GM18505 (cell line): ENCODE results near the gene MAP3K8.
"Not testable (repeated sequence)": the region's sequence is repeated elsewhere in the genome, so short reads cannot be mapped to it uniquely, and the experiment has no call there.

ENCODE experiments used
- ATAC-seq: cut with Tn5 transposase; IDR thresholded peaks from one replicate; pipeline ENCODE4 v1.9.1; 2021; ENCODE audit not compliant: unreplicated experiment
- POLR2A ChIP-seq: IDR thresholded peaks from 4 replicates; pipeline ENCODE4 v1.6.1; 2011; ENCODE audit warnings: borderline replicate concordance; ENCODE audit not compliant: insufficient read depth, insufficient read length; ENCODE audit errors: extremely low read depth

MAP3K8 gene

DNA sequence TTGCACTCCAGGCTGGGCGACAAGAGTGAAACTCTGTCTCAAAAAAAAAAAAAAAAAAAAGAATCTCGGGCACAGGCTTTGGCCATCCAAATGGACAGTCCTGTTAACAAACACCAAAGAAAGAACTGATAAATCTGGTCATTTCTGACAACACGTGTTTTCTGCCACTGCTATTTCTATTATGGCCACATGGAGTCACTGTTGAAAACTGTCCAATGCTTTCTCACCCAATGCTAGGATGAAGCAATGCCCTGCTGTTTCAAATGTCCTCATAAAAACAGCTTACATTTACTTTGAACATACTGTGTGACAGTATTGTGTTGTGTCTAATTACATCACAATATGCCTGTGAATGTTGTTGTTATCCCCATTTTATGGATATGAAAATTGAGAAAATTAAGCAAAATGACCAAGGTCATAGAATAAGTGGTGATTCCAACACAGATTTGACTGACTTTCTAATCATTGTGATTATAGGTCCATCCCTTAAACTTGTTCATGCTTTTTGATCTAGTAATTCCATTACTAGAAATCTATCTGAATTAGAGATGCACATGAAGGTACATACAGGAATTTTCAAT is 19.9 kb upstream of the MAP3K8 start:
- ATAC-seq: no peak

DNA sequence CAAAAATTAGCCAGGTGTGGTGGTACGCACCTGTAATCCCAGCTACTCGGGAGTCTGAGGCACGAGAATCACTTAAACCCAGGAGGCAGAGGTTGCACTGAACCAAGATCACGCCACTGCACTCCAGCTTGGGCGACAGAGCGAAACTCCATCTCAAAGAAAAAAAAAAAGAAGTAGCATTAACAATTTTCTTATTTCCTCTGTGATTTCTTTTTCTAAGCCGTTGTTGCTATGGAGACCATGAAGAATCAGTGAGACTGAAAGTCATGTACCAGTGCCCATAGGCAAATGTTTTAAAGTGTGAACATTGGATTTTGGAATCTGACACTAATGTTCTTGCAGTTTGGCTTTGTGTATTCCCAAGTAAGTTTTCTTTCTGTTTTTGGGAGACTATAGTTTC is 18.4 kb upstream of the MAP3K8 start:
- TF ChIP-seq POLR2A: no peak
- no peak for ATAC-seq

More for the DNA sequence above, 19.9 kb upstream of the MAP3K8 start:
- no peak for TF ChIP-seq POLR2A

DNA sequence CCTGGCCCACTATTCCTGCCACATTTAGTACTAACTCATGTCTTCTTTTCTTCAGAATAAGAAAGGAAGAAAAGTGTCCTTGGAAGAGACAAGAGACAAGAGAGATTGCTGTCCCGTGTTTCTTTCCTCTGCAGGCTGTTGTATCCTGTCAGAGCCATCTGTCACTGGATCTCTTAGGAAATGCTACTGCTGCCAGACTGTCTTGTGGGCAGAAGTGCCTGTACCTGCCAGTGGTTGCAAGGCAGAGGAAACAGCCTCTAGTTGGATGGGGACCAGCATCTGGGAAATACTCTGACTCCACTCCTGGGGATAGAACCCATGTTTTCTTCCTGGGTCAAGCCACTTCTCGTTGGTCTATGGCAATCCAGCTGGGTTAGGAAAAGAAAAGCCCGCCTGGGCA is 16.7 kb upstream of the MAP3K8 start:
- no peak for ATAC-seq
- TF ChIP-seq POLR2A: no peak

DNA sequence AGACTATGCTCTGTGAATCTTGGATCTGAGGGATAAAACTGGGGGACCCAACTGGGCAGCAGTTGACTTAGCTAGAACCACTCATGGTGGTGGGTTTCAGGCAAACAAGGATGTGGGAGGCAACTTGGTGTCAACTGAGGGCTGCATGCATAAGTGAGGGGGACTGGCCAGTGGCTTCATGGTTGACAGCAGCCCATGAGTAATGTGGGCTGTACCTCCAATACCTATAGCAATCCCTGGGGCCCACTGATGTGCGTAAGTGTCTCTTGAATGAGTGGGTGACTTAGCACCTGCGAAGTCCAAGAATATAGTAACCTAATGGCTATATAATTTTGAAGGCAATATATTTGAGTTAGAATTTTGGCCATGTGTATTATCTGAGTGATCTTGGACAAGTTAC is 13.7 kb upstream of the MAP3K8 start:
- ATAC-seq: peak; percentile 47
- peak; percentile 38 for TF ChIP-seq POLR2A

DNA sequence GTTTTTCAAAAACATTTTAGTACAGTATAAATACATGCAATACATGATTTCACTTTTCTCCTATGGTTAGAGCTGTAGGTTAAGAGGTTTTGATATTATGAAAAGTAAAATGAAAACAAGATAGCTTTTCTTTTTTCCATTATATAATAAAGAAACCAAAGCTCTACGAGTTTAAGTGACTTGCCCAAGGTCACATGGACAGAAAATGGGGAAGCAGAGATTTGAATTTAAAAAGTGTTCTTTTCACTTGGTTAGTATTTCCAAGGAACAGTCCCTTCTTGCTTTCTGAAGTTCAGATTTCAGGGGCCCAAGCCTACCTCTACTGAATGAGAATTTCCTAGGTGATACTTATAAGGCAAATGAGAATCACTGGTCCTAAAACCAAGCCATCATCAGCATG is 13.2 kb upstream of the MAP3K8 start:
- no peak for TF ChIP-seq POLR2A
- ATAC-seq: no peak

DNA sequence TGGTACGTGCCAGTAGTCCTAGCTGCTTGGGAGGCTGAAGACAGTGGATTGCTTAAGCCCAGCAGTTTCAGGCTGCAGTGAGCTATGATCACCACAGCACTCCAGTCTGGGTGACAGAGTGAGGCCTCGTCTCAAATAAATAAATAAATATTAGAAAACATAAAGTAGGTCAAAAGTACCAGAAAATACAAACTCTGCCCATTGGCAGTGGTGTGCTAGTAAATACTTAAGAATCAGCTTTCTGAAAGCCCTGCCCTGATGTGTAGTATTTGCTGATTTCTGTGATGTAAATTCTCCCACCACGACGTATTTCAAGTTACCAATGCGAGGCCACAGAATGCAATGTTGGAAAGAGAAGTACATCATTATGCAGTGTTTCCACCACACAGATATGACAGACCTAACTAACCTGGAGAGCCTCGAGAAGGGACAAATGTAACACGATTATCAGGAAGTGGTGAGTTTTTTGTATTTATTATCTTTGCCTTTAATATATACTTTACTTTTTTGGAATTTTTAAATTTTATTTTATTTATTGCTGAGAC is 11.8 kb upstream of the MAP3K8 start:
- no peak for TF ChIP-seq POLR2A
- ATAC-seq: no peak

DNA sequence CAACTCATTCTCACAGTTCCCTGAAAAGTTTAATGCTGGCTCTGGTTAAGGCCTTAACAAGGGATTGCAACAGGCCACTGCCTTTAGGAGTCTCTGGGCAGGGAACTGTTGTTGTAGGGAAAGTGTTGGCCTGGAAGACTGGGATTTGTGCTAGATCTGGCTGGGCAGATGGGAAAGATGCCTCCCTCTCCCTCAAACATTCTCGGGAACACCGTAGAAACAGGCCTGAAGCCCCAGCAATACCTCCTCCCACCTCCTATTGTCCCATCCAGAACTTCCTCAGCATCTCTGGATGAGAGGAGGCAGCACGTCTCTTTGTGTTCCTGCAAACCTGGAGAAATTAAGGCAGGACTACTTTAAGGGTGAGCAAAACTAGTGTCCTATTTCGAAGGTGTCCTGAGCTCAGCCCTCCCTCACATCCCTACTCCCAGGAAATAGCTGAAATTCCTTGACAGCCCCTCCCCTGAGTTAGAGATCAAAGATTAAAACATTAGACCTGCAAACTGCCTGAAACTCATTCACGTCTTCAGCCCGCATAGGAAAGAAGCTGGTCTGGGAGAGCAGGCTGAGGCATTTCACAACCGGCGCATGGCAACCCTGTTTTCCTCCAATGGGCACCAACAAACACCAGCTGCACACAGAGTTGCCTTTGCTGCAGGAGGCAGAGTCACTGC is 10.9 kb upstream of the MAP3K8 start:
- TF ChIP-seq POLR2A: no peak
- no peak for ATAC-seq

DNA sequence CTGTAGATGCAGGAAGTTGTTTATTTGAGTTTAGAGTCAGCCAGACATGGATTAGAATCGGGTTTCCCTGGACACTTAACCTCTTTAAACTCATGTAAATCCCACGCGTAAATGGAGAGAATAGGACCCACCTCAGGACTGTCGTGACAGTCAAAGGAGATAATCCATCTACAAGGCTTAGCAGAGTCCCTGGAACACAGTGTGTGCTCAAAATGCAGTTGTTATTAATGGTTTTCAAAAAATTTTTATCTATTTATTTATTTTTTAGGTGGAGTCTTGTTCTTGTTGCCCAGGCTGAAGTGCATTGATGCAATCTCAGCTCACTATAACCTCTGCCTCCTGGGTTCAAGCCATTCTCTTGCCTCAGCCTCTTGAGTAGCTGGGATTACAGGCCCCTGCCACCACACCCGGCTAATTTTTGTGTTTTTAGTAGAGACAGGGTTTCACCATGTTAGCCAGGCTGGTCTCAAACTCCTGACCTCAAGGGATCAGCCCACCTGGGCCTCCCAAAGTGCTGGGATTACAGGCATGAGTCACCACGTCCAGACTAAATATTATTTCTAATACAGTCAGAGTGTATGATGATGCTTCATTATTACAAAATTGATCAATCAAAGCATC is 10.2 kb upstream of the MAP3K8 start:
- not testable (repeated sequence) for ATAC-seq

DNA sequence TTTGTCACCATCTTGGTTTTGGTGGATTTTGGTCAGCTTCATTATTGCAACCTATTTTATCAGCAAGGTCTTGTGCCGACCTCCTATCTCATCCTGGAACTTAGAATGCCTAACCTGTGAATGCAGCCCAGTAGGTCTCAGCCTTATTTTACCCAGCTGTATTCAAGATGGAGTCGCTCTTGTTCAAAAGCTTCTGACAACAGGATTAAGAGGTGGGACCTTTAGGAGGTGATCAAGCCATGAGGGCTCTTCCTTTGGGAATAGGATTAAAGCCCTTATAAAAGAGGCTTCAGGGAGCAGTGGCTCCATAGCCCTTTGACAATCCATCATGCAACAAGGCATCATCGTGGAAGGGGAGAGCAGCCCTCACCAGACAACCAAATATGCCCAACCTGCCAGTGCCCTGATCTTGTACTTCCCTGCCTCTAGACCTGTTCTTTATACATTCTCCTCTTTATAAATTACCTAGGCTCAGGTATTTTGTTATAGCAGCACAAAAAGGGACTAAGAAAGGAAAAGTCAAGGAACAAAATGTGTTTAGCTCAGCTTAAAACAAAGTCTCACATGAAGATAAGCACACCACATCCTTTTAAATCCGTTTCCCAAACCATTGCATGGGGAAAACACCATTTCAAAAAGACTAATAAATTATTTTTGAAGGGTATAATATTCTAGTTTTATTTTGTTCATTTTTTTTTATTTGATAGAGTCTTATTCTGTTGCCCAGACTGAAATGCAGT is 8.5 kb upstream of the MAP3K8 start:
- no peak for ATAC-seq
- no peak for TF ChIP-seq POLR2A

DNA sequence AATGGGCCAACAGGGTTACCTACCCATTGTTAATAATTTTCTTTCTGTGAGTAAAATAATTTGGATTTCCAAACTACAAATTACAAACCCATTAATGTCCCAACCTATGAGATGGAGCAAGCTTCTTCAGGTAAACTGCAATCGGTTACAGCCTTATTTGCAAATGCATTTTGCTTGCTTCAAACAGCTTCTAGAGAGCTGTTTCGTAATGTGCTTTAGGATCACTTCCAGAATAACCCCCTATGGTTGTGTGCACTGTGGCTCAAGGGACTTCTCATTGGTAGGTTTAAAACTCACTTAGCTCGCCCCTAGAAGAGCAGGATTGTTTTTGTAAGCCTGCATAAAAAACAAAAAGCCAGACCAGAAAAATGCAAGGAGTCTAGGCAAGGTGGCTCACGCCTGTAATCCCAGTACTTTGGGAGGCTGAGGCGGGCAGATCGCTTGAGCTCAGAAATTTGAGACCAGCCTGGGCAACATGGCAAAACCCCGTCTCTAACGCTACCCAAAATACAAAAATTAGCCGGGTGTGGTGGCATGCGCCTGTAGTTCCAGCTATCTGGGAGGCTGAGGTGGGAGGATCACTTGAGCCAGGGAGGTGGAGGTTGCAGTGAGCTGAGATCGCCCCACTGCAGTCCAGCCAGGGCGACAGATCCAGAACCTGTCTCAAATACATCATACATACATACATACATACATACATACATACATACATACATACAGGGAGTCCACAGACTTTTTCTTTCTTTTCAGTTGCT is 3.3 kb upstream of the MAP3K8 start:
- TF ChIP-seq POLR2A: no peak
- no peak for ATAC-seq

DNA sequence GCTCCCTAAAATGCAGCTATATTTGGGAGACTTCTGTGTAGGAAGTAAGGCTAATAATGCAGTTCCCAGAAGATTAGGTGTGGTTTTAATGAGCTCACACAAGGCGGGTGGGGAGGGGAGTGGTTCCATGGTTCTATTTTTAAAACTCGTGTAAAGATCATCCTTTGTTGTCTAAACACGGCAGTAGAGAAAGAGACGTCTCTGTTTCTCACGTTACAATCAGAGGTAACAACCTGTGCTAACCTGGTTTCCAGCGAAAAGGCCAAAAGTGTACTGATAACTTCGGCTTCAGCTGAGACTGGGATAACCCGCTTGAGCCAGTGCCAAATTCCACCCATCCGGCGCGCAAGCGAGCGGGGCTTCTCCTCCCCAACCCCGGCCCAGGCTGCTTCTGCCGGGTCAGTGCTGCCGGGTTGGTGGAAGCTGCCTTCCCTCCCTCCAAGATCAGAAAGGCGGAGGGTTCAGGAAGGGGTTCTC is 2.5 kb upstream of the MAP3K8 start:
- TF ChIP-seq POLR2A: no peak
- no peak for ATAC-seq

DNA sequence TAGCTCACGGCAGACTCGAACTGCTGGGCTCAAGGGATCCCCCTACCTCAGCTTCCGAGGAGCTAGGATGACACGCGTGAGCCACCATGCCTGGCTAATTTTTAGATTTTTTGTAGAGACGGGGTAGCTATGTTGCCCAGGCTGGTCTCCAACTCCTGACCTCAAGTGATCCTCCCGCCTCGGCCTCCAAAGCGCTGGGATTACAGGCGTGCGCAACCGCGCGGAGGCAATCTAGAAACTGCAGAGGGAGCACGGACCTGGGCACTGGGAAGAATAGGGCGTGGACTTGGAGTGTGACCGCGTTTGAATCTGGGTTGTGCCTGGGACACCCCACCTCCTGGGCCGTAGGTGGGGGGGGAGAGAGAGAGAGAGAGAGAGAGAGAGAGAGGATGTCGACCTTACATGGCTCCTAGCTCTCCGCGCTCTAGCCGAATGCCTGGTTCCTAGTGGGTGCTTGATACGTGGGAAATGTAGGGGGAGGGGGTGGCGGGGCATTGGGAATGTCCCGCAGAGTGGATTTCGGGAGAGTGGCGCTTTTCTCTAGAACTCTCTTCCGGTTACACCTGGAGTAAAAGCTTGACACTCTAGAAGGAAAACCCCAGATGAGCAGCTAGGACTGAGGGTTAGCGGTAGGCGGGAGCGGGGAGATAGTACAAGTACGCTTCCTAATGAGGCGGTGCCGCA is 1.2 kb upstream of the MAP3K8 start:
- ATAC-seq: peak; percentile 5
- TF ChIP-seq POLR2A: no peak

DNA sequence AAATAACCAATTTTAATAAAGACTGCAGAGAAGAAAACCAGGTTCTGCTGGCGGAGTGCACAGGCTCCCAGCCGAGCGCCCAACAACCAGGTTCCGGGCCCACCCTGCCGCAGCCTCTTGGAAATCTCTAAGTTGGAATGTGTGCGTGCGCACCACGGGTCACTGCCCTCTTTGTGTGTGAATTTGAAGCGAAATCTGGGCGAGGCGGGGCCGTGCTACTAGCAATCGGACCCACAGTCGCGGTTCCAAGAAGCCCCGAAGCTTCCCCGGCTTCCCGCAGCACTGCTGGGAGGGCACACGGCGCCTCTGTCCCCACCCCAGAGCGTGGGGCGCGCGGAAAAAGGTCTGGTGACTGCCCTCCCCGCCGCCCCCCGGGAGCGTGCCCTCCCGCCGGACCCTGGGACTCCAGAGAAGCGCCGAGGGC is 666 bp upstream of the MAP3K8 start:
- TF ChIP-seq POLR2A: peak; percentile 57
- peak; percentile 11 for ATAC-seq
